ENCODE data around the gene AKR1A1.

DNA sequence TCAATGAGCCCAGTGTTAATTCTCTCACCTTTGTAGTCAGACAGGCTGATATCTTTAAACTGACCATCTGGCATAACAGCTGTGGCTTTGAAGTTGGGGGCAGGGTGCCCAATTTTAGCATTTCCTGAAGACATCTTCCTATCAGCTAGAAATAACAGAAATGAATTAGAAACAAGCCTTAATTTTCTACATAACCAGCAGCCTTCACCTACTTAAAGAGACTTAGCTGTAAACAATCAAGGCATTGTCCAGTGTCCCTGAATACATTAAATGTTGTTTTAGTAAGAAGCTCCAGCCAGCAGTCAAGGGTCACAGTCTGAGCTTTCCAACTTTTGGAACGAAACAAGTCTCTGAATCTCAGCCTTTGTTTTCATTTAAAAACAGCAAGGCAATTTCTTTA, 31.7 kb upstream of the AKR1A1 start:
- TF ChIP-seq EZH2phosphoT487 (IDR thresholded peaks at IDR 0.05; ENCODE audit: low read depth, severe bottlenecking, unreplicated experiment) = no peak
- no peak for TF ChIP-seq CTCF (IDR thresholded peaks at IDR 0.05; ENCODE audit: poor library complexity)

Data from hepatocyte (in vitro differentiated cells).